Neural cell (in vitro differentiated cells): ENCODE results near the gene ZXDC. TPM values are rescaled to one million over a fixed set of nuclear protein-coding genes. Genes with fewer than 3 reads are reported as not detected.

Source experiments
- H2AFZ ChIP-seq: fragments of 200-600, 300-800 bp; sonication (generic), shearing (Covaris generic); 2 replicates; pipeline ENCODE4 v1.6.0; 2014; ENCODE audit warnings: low read depth, mild to moderate bottlenecking, antibody characterized with exemption, low read length, moderate library complexity
- H3F3A ChIP-seq: fragments of 200-600 bp; shearing (Covaris generic); 2 replicates; pipeline ENCODE4 v1.6.1; 2016; ENCODE audit warnings: mild to moderate bottlenecking, moderate library complexity, mixed read lengths, antibody characterized with exemption, low read length; ENCODE audit not compliant: insufficient read depth, poor library complexity, severe bottlenecking
- H3K27ac ChIP-seq: fragments of 200-600, 300-800 bp; sonication (generic), shearing (Covaris generic); 2 replicates; pipeline ENCODE4 v1.5.1; 2014; ENCODE audit warnings: mild to moderate bottlenecking, low read length, moderate library complexity
- H3K27me3 ChIP-seq: fragments of 300-800, 200-600 bp; sonication (generic), shearing (Covaris generic); 2 replicates; pipeline ENCODE4 v1.6.0; 2014; ENCODE audit warnings: mild to moderate bottlenecking, low read depth, low read length, moderate library complexity; ENCODE audit not compliant: insufficient read depth
- H3K36me3 ChIP-seq: fragments of 300-800, 200-600 bp; sonication (generic), shearing (Covaris generic); 2 replicates; pipeline ENCODE4 v1.5.1; 2014; ENCODE audit warnings: mild to moderate bottlenecking, antibody characterized with exemption, low read length, moderate library complexity; ENCODE audit not compliant: insufficient read depth
- H3K4me2 ChIP-seq: fragments of 300-800, 200-600 bp; sonication (generic), shearing (Covaris generic); 2 replicates; pipeline ENCODE4 v1.6.0; 2014; ENCODE audit warnings: mild to moderate bottlenecking, low read length
- H3K4me3 ChIP-seq: fragments of 300-800, 200-600 bp; sonication (generic), shearing (Covaris generic); 2 replicates; pipeline ENCODE4 v1.5.1; 2014; ENCODE audit warnings: mild to moderate bottlenecking, low read length, moderate library complexity
- H3K79me2 ChIP-seq: fragments of 200-600 bp; shearing (Covaris generic); replicated peaks from 2 replicates; pipeline ENCODE4 v1.6.0; 2014; ENCODE audit warnings: mild to moderate bottlenecking, low read length, moderate library complexity; ENCODE audit not compliant: insufficient read depth
- H3K9ac ChIP-seq: fragments of 300-800, 200-600 bp; sonication (generic), shearing (Covaris generic); 2 replicates; pipeline ENCODE4 v1.6.1; 2016; ENCODE audit warnings: mild to moderate bottlenecking, low read length, mixed read lengths
- H3K9me2 ChIP-seq: fragments of 200-600 bp; shearing (Covaris generic); 2 replicates; pipeline ENCODE4 v1.6.1; 2016; ENCODE audit warnings: mild to moderate bottlenecking, low read length, mixed read lengths; ENCODE audit not compliant: insufficient read depth
- H3K9me3 ChIP-seq: fragments of 200-600, 300-800 bp; sonication (generic), shearing (Covaris generic); 2 replicates; pipeline ENCODE4 v1.6.1; 2016; ENCODE audit warnings: mild to moderate bottlenecking, mixed run types, low read length, moderate library complexity, mixed read lengths
- H4K20me1 ChIP-seq: fragments of 200-600 bp; shearing (Covaris generic); 2 replicates; pipeline ENCODE4 v1.6.1; 2016; ENCODE audit warnings: mild to moderate bottlenecking, mixed run types; ENCODE audit not compliant: insufficient read depth
- EP300 ChIP-seq: fragments of 450-650 bp; conservative IDR thresholded peaks from 2 replicates; pipeline ENCODE4 v1.6.1; 2014; ENCODE audit warnings: antibody characterized with exemption, mild to moderate bottlenecking, moderate library complexity; ENCODE audit not compliant: poor library complexity, severe bottlenecking
- EZH2 ChIP-seq: fragments of 200-600, 300-800 bp; shearing (Covaris generic), sonication (generic); IDR thresholded peaks from 2 replicates; pipeline ENCODE4 v1.6.1; 2014; ENCODE audit warnings: antibody characterized with exemption, low read length, borderline replicate concordance, mild to moderate bottlenecking; ENCODE audit not compliant: insufficient read depth, poor library complexity, severe bottlenecking
- MXI1 ChIP-seq: fragments of 450-650 bp; conservative IDR thresholded peaks from 2 replicates; pipeline ENCODE4 v1.6.1; 2014; ENCODE audit warnings: antibody characterized with exemption, mild to moderate bottlenecking; ENCODE audit not compliant: poor library complexity, severe bottlenecking
- POLR2AphosphoS5 ChIP-seq: IDR thresholded peaks from 2 replicates; pipeline ENCODE4 v1.6.1; 2012
- RAD21 ChIP-seq: fragments of 450-650 bp; conservative IDR thresholded peaks from 2 replicates; pipeline ENCODE4 v1.6.1; 2014; ENCODE audit warnings: antibody characterized with exemption, mild to moderate bottlenecking, moderate library complexity
- SMC3 ChIP-seq: fragments of 450-650 bp; conservative IDR thresholded peaks from 2 replicates; pipeline ENCODE4 v1.6.1; 2014; ENCODE audit warnings: antibody characterized with exemption, mild to moderate bottlenecking, moderate library complexity; ENCODE audit not compliant: poor library complexity
- TAF1 ChIP-seq: IDR thresholded peaks from 2 replicates; pipeline ENCODE4 v1.6.1; 2012; ENCODE audit warnings: low read depth
- polyA plus RNA-seq: library from polyadenylated mRNA; depleted of rRNA; stranded (reverse); fragments of >200 nt; gene quantifications from 2 replicates; pipeline ENCODE4 v1.2.3, GENCODE V29; 2014
- TF ChIP-seq, protein P1 (sequence below): IDR thresholded peaks from 2 replicates; pipeline ENCODE4 v1.6.1; 2012; ENCODE audit warnings: borderline replicate concordance
- TF ChIP-seq, protein P2 (sequence below): fragments of 450-650 bp; IDR thresholded peaks from 2 replicates; pipeline ENCODE4 v1.5.1; 2014; ENCODE audit warnings: antibody characterized with exemption, mild to moderate bottlenecking, moderate library complexity; ENCODE audit not compliant: poor library complexity, severe bottlenecking

ZXDC gene
- polyA plus RNA-seq, 1 donor from 2014 or later = 22.2 TPM

DNA sequence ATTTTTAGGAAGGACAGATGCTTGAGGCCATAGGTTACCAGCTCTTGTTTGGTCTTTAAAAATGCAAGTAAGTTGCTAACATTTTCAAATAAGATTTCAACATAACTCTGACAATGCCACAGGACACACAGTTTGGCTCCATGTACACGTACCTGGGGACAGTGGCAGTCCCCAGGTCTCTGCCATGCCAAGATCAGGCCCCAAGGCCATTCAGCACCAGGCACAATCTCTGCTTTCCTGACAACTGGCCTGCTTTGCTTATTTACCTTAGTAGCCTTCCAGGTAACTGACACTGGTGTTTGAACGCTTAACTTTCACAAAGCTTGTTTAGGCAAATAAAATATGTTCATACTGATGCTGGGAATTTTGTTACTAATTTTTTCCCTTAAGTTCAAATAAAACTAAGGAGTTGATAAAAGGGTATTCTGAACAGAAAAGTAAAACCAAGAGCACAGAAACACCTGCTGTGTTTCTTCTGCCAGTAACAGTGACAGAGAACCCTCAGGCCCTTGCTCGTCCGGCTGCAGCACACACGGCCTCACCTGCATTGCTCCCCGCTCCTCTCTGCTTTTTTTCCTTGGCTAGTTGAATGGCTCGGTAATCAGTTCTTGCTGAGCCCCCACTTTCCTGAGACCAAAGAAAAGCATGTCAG lies 16.5 kb downstream of the ZXDC start (continued):
- no peak for TF ChIP-seq EZH2
- TF ChIP-seq POLR2AphosphoS5 = no peak
- TF ChIP-seq EP300 = no peak
- no peak for TF ChIP-seq RAD21

DNA sequence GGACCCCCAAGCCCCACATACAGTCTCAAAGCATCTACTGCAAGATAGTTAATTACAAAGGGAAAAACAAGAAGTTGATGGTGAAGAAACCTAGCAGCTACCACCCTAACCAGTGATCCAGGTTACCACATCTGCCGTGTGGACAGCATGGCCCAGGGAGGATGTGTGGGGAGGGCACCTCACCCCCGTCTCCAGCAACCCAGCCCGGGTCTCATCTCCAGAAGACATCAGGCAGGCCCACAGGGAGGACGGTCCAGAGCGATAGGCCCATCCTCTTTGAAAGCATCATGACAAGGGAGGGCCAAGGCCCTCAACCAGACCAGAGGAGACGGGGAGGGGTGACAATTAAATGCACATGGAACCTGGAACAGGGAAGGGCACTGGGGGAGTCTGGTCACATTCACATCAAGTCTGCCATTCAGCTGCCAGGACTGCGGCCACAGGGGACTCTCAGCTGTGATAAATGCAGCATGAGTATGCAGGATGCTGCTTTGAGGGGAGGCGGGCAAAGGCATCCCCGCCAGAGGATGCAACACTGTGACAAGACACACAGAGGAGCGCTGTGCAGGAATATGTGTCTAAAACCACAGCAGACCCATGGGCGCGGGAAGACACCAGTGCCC lies 18.8 kb downstream of the ZXDC start:
- H3K4me2 ChIP-seq = no peak overlapping the region
- no peaks in the 10 kb centered on the region for H3K9me3 ChIP-seq
- no peak overlapping the region for H2AFZ ChIP-seq
- peaks cover 12% of the 10 kb centered on the region for H3K79me2 ChIP-seq
- H3K27me3 ChIP-seq = no peaks in the 10 kb centered on the region
- no peak overlapping the region for H3K27ac ChIP-seq
- H3K36me3 ChIP-seq = peaks cover 13% of the 10 kb centered on the region
- no peaks in the 10 kb centered on the region for H3K9me2 ChIP-seq
- no peak overlapping the region for H3K4me3 ChIP-seq
- H4K20me1 ChIP-seq = peaks cover 7% of the 10 kb centered on the region
- H3F3A ChIP-seq = no peaks in the 10 kb centered on the region
- no peak for TF ChIP-seq SMC3
- TF ChIP-seq EZH2 = no peak
- TF ChIP-seq MXI1 = no peak
- TF ChIP-seq POLR2AphosphoS5 = no peak
- no peak for TF ChIP-seq TAF1
- no peak for TF ChIP-seq RAD21
- no peak overlapping the region for H3K9ac ChIP-seq

DNA sequence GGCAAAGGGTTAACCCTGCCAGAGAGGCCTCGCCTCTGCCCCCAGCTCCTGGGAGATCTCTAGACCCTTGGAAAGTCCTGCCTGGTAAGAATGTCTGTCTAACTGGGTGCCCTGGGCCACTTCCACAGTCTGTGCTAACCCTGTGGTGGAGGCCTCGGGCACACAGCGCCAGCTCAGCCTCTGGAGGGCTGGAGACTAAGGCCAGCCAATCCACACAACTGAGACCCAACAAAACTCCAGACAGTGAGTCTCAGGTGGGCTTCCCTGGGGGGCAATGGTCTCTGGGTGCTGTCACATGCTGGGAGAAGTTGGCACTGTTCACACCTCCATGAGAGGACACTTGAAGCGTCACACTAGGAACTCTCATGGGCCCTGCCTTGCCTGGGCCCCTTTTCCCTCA lies 19.5 kb downstream of the ZXDC start:
- H3F3A ChIP-seq = no peaks in the 10 kb centered on the region
- no peak overlapping the region for H3K4me3 ChIP-seq
- no peak overlapping the region for H3K27ac ChIP-seq
- H2AFZ ChIP-seq = no peak overlapping the region
- H4K20me1 ChIP-seq = peaks cover 7% of the 10 kb centered on the region
- H3K9ac ChIP-seq = no peak overlapping the region
- peaks cover 13% of the 10 kb centered on the region for H3K36me3 ChIP-seq
- H3K79me2 ChIP-seq = peaks cover 9% of the 10 kb centered on the region
- TF ChIP-seq, protein P1, sequence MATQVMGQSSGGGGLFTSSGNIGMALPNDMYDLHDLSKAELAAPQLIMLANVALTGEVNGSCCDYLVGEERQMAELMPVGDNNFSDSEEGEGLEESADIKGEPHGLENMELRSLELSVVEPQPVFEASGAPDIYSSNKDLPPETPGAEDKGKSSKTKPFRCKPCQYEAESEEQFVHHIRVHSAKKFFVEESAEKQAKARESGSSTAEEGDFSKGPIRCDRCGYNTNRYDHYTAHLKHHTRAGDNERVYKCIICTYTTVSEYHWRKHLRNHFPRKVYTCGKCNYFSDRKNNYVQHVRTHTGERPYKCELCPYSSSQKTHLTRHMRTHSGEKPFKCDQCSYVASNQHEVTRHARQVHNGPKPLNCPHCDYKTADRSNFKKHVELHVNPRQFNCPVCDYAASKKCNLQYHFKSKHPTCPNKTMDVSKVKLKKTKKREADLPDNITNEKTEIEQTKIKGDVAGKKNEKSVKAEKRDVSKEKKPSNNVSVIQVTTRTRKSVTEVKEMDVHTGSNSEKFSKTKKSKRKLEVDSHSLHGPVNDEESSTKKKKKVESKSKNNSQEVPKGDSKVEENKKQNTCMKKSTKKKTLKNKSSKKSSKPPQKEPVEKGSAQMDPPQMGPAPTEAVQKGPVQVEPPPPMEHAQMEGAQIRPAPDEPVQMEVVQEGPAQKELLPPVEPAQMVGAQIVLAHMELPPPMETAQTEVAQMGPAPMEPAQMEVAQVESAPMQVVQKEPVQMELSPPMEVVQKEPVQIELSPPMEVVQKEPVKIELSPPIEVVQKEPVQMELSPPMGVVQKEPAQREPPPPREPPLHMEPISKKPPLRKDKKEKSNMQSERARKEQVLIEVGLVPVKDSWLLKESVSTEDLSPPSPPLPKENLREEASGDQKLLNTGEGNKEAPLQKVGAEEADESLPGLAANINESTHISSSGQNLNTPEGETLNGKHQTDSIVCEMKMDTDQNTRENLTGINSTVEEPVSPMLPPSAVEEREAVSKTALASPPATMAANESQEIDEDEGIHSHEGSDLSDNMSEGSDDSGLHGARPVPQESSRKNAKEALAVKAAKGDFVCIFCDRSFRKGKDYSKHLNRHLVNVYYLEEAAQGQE = no peak
- TF ChIP-seq EP300 = no peak
- TF ChIP-seq TAF1 = no peak
- TF ChIP-seq, protein P2, sequence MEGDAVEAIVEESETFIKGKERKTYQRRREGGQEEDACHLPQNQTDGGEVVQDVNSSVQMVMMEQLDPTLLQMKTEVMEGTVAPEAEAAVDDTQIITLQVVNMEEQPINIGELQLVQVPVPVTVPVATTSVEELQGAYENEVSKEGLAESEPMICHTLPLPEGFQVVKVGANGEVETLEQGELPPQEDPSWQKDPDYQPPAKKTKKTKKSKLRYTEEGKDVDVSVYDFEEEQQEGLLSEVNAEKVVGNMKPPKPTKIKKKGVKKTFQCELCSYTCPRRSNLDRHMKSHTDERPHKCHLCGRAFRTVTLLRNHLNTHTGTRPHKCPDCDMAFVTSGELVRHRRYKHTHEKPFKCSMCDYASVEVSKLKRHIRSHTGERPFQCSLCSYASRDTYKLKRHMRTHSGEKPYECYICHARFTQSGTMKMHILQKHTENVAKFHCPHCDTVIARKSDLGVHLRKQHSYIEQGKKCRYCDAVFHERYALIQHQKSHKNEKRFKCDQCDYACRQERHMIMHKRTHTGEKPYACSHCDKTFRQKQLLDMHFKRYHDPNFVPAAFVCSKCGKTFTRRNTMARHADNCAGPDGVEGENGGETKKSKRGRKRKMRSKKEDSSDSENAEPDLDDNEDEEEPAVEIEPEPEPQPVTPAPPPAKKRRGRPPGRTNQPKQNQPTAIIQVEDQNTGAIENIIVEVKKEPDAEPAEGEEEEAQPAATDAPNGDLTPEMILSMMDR = no peak
- no peak overlapping the region for H3K4me2 ChIP-seq
- H3K9me2 ChIP-seq = no peaks in the 10 kb centered on the region
- H3K27me3 ChIP-seq = no peaks in the 10 kb centered on the region
- no peaks in the 10 kb centered on the region for H3K9me3 ChIP-seq
